NCI-H2107 treated with DMSO at 0.1 percent for 48 hours (cell line): ENCODE results near the gene TCEANC2.
"Not testable (repeated sequence)": the region's sequence is repeated elsewhere in the genome, so short reads cannot be mapped to it uniquely, and the experiment has no call there.

Experiments
- DNase-seq: peaks from one replicate; lab custom pipeline; 2025; ENCODE audit not compliant: unreplicated experiment; lab: John Stamatoyannopoulos, UW

Gene TCEANC2

DNA sequence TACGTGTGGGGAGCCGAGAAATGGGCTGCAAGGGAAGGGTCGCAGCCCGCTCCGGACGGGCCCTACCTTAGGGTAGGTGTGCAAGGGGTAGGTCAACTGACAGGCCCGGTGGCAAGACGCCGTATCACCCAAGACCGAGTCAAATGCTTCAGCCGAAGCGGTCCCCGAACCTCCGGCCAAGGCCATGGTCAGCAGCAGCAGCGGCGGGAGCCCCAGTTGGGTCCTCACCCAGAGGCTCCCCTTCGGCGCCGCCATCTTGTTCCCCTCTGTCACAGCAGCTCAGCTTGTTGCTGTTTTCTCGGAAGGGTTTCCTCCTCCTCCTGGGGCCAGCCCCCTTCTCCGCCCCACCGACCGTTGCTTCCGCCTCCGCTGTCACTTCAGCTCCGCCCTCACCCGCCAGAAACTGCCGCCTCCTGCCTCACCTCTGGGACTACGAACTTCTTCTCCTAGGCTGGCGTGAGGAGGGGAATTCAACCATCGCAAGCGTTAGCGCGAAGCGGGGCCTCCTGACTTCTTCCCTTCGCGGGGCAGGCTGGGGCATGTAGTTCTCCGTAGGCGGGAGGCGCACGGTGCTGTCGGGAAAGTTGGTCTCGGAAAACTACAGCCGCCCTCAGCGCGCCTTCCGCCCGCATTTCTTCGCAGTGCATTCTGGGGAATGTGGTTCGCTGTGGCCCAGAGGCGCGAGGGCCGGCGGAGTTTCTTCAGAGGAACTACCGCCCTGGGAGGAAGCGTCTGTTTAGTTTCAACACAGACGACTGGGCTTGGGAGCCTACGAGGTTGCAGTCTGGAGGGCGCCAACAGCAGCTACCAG lies at the start of gene TCEANC2, which contains the start of gene TMEM59:
TCEANC2 (plus strand) TSS at position 675 of the 811 bp plus-strand sequence. CDS start 815 bp downstream, outside the sequence.
TMEM59 (minus strand) TSS at position 271 of the 811 bp plus-strand sequence; CDS start at position 255, 16 bp downstream.
- peak; percentile 98 for DNase-seq

DNA sequence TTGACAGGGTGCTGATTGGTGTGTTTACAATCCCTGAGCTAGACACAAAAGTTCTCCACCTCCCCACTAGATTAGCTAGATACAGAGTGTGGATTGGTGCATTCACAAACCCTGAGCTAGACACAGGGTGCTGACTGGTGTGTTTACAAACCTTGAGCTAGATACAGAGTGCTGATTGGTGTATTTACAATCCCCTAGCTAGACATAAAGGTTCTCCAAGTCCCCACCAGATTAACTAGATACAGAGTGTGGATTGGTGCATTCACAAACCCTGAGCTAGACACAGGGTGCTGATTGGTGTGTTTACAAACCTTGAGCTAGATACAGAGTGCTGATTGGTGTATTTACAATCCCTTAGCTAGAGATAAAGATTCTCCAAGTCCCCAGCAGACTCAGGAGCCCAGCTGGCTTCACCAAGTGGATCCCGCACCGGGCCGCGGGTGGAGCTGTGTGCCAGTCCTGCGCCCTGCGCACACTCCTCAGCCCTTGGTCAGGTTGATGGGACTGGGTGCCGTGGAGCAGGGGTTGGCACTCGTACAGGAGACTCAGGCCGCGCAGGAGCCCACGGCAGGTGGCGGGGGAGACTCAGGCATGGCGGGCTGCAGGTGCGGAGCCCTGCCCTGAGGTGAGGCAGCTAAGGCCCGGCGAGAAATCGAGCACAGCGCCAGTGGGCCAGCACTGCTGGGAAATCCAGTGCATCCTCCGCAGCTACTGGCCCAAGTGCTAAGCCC lies 49.5 kb upstream of the TCEANC2 start:
- not testable (repeated sequence) for DNase-seq

DNA sequence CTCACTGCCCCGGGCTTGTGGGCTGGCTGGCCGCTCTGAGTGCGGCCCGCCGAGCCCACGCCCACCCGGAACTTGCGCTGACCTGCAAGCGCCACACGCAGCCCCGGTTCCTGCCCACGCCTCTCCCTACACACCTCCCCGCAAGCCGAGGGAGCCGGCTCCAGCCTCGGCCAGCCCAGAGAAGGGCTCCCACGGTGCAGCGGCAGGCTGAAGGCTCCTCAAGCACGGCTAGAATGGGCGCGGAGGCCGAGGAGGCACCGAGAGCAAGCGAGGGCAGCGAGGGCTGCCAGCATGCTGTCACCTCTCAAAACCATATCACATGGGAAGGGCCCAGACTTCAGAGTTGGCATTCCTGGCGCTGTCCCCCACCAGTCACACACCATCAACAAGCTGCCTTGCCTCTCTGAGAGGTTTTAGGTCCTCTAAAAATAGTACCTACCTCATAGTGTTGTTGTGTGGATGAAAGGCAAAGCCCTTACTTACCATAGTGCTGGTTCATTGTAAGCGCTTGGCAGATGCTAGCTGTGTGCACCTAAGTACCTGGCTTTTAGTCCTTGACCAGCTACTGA lies 48.8 kb upstream of the TCEANC2 start:
- no peak for DNase-seq

DNA sequence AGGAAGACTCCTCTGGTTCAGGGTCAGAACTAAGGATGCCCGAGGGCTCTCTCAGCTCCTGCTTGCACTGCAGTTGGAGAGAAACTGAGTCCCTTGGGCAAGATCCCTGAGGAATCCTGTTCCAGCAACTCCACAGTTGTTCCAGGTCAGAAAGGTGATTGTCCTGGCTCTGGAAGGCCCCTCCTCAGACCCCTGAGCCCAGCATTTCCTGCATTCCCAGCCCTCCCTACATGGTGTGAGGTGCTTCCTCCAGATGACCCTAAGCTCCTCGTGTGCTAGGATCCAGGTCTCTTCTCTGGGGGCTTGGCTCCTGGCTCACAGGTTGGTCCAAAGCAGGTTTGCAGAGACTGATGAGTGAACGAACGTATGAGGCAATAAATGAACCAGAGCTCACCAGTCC lies 46.9 kb upstream of the TCEANC2 start:
- no peak for DNase-seq

DNA sequence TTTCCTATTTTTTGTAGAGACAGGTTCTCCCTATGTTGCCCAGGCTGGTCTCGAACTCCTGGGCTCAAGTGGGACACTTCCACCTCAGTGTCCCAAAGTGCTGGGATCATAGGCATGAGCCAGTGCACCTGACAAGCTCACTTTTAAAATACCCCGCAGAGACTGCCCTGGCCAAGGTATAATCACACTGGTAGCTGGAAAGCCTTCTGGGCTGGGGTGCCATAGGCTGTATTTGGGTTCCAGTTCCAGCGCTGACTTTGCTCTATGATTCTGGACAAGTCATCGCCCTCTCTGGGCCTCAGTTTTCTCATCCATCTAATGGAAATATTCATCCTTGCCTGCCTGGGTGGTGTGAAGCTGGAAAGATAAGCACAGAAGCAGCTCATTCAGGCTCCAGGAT lies 45.8 kb upstream of the TCEANC2 start:
- DNase-seq = no peak

DNA sequence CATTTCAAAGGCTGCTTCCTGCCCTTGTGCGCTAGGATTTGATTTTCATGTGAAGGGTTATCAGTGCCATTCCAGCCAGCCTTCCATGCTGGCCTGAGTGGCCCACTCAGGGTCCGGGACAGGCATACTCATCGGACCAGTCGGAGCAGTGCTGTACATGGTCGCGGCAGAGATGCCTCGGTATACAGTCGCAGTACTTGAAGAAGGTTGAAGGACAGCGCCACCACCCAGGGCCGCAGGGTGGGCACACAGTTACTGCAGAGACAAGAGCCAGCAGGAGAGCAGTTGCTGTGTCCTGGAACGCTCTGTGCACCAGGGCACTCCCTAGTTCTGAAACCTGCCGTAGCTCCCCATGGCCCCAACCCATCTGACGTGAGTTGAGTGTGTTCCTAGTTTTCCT lies 44.5 kb upstream of the TCEANC2 start:
- DNase-seq = no peak

DNA sequence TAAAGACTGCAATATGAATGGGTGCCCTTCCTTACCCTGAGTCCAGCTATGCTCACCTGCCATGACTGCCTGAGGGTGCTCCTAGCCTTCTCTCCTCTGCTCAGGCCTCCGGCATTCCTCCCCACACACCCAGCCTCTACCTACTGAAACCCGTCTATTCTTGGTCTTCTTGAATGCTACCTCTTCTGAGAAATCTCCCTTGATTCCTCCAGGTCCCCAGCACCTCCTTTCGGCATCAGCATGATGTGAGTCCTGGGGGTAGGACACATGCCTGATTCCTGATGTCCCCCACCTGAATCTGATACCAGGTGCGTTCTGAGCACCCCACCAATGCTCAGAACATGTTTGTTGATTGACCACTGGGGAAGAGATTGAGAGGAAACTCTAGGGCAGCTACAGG lies 44.0 kb upstream of the TCEANC2 start:
- DNase-seq = no peak

DNA sequence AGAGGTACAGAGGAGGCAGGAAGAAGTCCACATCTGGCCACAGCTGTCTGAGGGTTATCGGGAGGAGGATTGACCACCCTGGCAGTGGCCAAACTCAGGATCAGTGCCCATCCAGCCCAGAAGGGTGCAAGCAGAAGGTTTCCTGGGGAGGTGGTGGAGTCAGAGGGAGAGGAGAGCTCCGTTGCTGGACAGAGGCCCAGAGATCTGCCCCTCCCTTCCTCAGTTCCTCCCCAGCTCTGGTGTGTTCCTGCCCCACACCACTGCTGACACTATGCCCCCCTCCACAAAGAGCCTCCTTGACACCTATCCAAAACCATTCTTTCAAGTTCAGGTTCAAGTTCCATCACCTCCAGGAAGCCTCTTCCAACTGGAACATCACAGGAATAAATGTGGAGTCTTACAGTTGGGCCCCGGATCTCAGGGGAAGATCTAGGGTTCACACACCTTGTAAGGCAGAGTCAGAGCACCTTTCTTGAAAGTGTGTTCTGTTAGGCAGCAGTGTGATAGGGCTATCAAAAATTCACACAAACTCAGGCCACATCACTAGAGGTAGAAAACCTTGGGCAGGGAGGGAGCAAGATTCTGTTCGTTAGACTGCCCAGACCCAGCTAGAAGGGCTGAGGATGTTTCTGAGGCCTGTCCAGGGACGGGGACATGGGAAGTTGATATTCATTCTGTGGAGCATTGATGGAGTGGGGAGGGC lies 42.8 kb upstream of the TCEANC2 start:
- no peak for DNase-seq

DNA sequence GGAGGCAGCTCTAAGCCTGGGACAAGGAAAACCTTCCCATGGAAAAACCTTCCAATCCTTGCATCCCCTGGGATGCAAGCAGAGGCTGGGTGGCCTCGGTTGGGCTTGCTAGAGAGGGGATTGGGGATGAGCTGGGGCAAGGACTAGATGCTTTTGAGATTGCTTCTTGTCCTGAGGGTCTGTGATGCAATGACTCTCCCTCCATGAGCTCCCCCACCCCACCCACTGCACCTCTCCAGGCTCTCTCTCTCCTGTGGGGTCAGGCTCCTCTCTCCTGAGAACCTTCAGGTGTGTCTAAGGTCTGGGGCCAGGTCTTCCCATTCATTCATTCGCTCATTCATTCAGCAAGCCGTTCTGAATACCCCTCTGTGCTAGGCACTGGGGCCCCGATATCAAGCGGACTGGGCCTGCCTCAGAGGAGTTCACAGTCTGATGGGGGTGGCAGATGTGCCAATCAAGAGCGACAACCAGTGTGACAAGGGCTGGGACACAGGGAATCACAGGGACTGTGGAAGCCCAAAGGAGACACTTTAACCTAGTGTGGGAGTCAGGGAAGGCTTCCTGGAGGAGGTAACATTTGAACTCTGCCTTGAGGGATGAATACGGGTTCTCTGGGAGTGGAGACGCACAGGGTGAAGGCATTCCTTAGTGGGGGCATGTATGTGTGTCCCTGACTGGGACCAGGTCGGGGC lies 41.9 kb upstream of the TCEANC2 start:
- no peak for DNase-seq

DNA sequence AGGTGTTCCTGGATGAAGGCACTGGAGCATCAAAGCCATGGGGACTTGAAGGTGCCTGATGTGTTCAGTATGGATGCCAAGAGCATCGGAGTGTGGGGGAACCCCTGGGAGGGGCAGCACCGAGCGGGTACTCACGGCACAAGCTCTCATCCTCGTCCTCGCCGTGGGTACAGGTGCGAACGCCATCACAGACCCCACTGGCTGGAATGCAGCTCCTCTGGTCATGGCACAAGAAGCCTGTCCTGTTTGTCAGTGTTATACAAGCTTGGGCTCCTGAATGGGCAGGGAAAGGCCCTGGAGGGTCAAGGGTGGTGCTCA lies 41.4 kb upstream of the TCEANC2 start:
- no peak for DNase-seq

DNA sequence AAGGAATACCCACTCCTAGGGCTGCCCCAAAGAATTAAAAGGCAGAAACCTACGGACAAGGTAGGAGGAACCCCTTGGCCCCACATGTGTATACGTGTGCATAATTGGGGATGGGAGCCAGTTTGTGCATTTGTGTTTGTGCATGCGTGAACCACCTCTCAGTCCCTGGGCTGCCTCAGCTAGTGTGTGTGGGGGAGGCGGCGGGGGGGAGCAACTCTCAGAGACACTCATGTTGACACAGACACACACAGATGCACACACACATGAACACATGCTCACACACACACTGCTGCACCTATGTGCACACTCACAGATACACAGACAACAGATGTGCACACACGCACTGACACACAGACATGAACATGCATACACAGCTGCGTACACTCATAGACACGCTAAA lies 40.5 kb upstream of the TCEANC2 start:
- no peak for DNase-seq

DNA sequence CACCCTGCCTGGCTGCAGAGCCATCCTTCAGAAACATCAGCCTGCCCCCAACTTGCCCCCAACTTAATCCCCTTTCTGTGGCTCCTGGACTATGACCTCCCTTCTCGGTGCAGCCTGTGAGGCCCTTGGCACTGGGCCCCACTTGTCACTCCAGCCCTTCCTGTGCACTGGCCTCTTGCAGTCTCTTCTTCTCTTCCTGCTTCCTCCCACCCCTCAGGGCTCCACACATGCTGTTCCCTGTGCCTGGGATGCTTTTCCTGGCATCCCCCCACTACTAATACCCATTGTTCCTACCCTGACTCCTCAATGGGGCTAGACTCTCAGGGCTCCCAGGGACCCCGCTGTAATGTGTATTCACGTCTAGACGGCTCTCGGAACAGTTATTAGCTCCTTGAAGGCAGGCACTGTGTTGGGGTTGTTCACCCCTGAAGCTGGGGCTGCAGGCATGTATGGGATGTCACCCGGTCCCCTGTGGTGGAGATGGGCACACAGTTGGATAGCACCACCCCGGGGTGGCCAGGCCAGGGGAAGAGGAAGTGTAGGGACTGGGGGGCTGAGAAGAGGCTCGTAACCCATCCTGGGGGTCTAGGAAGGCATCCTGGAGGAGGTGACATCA lies 39.9 kb upstream of the TCEANC2 start:
- no peak for DNase-seq

DNA sequence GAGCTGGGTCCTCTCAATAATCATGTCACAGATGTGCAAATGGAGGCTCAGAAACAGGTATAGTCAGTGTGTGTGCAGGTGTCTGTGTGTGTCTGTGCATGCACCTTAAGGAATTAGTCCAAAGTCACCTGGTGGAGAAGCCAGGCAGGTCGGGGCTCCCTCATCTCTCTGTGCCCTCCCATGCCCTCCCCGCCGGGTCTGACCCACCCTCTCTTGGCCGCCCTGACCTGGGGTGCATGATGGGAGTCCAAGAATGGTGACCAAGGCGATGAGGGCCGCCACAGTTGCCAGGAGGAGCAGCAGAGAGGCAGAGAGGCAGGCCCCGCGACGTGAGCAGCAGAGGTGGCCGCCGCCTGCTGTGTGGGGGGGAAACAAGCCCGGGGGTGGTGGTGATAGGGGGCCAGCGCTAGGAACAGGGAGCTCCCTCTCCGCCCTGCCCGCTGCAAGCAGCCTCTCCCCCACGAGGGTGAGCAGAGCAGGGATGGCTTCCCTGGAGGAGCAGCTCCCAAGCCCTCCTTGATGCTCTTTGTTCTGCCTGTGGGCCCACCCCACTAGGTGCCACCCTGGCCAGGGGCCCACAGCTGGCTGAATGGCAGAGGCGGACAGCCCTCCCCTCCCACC lies 39.3 kb upstream of the TCEANC2 start:
- DNase-seq = no peak

DNA sequence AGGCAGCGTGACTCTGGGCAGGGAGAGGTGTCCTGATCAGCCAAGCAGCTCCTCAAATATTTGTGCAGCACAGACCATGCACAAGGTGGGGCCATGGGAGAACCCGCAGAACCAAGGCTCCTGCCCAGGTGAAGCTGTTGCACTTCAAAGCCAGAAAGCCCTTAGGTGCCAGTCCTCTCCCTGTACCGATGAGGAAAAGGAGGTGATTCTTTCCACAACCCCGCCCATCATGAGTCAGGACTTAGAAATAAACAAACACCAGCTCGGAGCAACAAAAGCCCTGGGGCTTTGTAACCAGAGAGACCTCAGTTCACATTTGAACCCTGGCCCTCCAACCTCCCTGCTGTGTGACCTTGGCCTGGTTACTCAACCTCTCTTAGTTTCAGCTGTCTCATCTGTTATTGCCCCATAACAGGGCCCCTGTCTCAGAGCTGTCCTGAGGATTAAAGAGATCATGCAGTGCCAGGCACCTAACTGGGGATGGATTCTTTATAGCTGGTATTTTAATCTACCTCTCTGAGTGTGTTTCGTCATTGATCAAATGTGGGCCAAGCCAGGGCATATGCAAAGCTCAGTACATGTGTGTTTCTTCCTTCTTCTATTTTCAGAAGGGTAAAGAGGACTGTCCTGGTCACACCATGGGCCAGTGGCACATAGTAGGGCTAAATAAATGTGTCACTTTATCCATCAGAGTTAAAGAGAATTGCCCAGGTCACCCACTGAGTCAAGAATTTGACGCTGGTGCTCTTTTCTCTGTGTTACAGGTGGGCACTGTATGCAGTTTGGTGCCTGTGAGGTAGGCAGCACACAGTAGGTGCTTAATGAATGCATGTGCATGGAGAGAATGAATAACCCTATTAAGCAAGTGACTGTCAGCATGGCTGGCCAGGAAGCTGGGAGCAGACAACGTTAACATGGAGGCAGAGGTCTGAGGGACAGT lies 36.8 kb upstream of the TCEANC2 start:
- DNase-seq = no peak

DNA sequence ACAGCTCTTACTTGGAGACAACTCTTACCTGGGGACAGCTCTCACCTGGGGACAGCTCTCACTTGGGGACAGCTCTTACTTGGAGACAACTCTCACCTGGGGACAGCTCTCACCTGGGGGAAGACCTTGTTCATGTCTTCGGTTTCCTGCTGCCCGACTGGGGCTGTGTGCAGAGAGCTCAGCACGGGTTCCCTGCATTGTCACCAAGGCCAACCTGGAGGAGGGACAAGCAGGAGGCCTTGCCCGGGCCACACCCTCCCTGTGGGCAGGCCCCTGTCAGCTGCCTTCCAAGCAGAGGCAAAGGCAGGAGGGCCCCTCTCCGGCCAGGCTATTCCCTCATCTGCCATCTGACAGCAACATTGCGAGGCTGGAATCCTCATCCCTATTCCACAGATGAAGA lies 35.4 kb upstream of the TCEANC2 start, which contains the start of gene LDLRAD1:
LDLRAD1 (minus strand) TSS at position 208 of the 400 bp plus-strand sequence; CDS start at position 134, 74 bp downstream.
- no peak for DNase-seq

DNA sequence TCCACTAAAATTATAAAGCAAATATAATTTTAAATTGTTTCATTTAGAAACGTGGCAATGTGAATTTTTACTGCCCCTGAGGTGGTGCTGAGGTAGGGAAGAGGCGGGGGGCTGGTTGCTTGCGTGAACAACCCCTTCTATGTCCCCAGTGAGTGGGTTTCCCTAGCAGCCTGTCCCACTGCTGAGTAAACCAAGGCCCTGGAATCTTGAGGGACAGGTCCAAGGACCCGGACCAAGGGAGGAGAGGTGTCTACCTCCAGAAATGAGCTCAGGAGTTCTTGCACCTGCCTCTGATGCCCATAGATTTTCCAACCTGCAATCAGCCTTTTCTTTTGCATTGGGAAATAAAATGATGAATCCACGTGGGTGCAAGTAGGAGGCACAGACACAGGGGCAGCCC lies 34.8 kb upstream of the TCEANC2 start:
- no peak for DNase-seq

DNA sequence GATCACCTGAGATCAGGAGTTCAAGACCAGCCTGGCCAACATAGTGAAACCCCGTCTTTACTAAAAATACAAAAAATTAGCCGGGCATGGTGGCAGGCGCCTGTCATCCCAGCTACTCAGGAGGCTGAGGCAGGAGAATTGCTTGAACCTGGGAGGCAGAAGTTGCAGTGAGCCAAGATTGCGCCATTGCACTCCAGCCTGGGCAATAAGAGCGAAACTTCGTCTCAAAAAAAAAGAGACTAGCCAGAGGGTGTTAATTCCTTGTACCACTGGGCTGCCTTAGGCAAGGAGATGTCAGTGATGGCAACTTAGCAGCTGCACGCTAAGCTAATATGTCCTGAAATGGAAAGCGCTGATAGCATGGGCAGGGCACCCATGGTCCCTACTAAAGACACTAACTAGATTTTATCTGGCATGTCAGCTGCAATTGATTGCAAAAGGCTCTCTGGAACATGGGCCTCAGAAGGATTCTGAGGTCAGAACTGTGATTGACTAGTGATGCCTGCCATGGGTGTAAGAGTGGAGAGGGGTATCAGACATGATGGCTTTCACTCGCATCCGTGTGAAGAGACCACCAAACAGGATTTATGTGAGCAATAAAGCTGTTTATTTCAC lies 33.7 kb upstream of the TCEANC2 start:
- not testable (repeated sequence) for DNase-seq

DNA sequence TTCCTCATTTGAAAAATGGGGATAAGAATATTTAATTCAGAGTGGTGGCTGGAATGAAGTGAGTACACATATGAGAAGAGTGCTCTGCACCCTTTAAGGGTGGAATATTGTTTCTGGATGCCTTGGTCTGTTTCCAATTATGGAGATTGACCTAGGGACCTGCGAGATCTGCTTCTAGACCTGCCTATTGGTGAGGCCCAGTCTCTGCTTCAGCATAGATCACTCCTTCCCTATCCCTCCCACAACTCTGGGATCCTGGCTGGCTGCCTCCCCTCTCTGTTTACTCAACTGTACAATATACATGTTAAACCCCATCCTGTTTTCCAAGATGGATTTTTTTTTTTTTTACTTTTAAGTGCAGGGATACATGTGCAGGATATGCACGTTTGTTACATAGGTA lies 29.1 kb upstream of the TCEANC2 start:
- no peak for DNase-seq
